Inferior parietal cortex (tissue), 1 donor: ENCODE data around the gene IMP3.

ENCODE experiments used
- DNase-seq: peaks from one replicate; pipeline ENCODE4 v3.0.0-alpha.2; 2016; ENCODE audit errors: extremely low spot score

Gene IMP3

GRCh38 chr15:75672646-75673425 is 32.8 kb upstream of the IMP3 start:
- DNase-seq, result no peak

- DNase-seq, result no peak
Observed at GRCh38 chr15:75671730-75672602, 31.9 kb upstream of the IMP3 start.

GRCh38 chr15:75669879-75670212 is 29.8 kb upstream of the IMP3 start:
- DNase-seq, result no peak

GRCh38 chr15:75669191-75669878 is 29.3 kb upstream of the IMP3 start:
- DNase-seq, result no peak

- DNase-seq, result no peak
Observed at GRCh38 chr15:75666823-75667501, 26.9 kb upstream of the IMP3 start.

GRCh38 chr15:75663931-75664421 is 24.0 kb upstream of the IMP3 start:
- DNase-seq, result no peak

- no peak for DNase-seq
Observed at GRCh38 chr15:75662823-75663519, 22.9 kb upstream of the IMP3 start.

- no peak for DNase-seq
Observed at GRCh38 chr15:75661756-75662140, 21.7 kb upstream of the IMP3 start.

- DNase-seq, result no peak
Observed at GRCh38 chr15:75661100-75661755, 21.2 kb upstream of the IMP3 start.

- DNase-seq, result no peak
Observed at GRCh38 chr15:75659928-75660645, 20.1 kb upstream of the IMP3 start.

- no peak for DNase-seq
Observed at GRCh38 chr15:75659141-75659771, 19.2 kb upstream of the IMP3 start.

GRCh38 chr15:75656813-75657212 is 16.8 kb upstream of the IMP3 start:
- no peak for DNase-seq

- no peak for DNase-seq
Observed at GRCh38 chr15:75656331-75656730, 16.3 kb upstream of the IMP3 start.

GRCh38 chr15:75655931-75656330 is 15.9 kb upstream of the IMP3 start:
- no peak for DNase-seq

GRCh38 chr15:75654201-75654907 is 14.3 kb upstream of the IMP3 start:
- DNase-seq, result no peak

- no peak for DNase-seq
Observed at GRCh38 chr15:75653347-75653913, 13.4 kb upstream of the IMP3 start.

- no peak for DNase-seq
Observed at GRCh38 chr15:75651810-75652543, 12.0 kb upstream of the IMP3 start.
